ENCODE results near the gene ECM2. TPM values are rescaled to one million over a fixed set of nuclear protein-coding genes. Genes with fewer than 3 reads are reported as not detected.

ECM2 gene
- total and polyA plus RNA-seq, 2 of the 8 experiments (the other 6 are each of a cell fraction or from before 2014, with no cell fraction given), result not detected

DNA sequence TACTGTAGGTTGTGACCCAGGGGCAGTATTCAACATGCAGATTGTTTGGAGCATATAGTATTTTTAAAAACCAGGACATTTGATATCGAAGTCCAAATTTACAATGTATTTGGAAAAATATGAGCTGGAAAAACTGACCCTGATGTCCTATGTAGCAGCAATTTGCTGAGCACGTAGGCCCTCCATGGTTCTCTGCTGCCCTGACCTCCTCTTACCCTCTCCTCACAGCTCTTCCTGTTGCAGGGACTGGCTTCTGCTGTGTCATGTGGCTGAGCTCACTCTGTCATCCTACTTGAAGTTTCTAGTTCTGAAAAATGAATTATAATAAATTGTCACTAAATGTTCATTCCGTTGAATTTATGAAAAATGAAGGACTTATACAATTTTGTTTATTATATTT is 49.4 kb downstream of the ECM2 start:
- DNase-seq (ENCODE audit: low read depth in 1 of 2, low spot score in 2 of 2) (no peak), FAIRE-seq (no peak)
- no peaks in the 10 kb centered on the region for H3K36me3 ChIP-seq (ENCODE audit: control insufficient read depth in 2 of 4, insufficient read depth in 4 of 4, low read length in 3 of 4)
- no peak overlapping the region for H3K18ac ChIP-seq (ENCODE audit: extremely low read depth, low read length)
- no peak overlapping the region for H2AFZ ChIP-seq (ENCODE audit: low read length)
- H3K79me1 ChIP-seq (ENCODE audit: low read depth, low read length), result no peaks in the 10 kb centered on the region; the same call in 1 of the 2 replicates
- H3K4me3 ChIP-seq (ENCODE audit: extremely low read depth in 1 of 4, insufficient read depth in 2 of 4, low read depth in 3 of 4, low read length in 4 of 4), result no peak overlapping the region
- no peak overlapping the region for H3K27ac ChIP-seq (ENCODE audit: low read depth, low read length)
- no peak overlapping the region for H3K56ac ChIP-seq (replicated peaks; ENCODE audit: insufficient read length, low read depth, low read length)
- no peak overlapping the region for H2BK12ac ChIP-seq (ENCODE audit: low read depth, low read length)
- no peak overlapping the region for H2BK120ac ChIP-seq (replicated peaks; ENCODE audit: low read depth, low read length)
- H3K4me1 ChIP-seq (replicated peaks in 1 of 4; ENCODE audit: control insufficient read depth in 3 of 4, insufficient read depth in 4 of 4, low read length in 3 of 4), result no peaks in the 10 kb centered on the region
- no peak overlapping the region for H3K23ac ChIP-seq (ENCODE audit: insufficient read length)
- no peak overlapping the region for H3K4ac ChIP-seq (replicated peaks; ENCODE audit: insufficient read length, low read depth, low read length)
- 87% methylated on average over 3 of the region's 3 CpGs; no CpG with 5 or more reads in 1 of the 2 experiments for WGBS, 2 experiments (ENCODE audit: extremely low coverage in 1 of 2, insufficient coverage in 1 of 2, insufficient read length in 1 of 2, insufficient replicate concordance in 2 of 2, low coverage in 1 of 2, low lambda C conversion rate in 2 of 2, missing lambda C conversion rate in 1 of 2)
- no peaks in the 10 kb centered on the region for H3K23me2 ChIP-seq (ENCODE audit: low read depth, low read length)
- H4K20me1 ChIP-seq (replicated peaks in 1 of 2; ENCODE audit: control insufficient read depth in 1 of 2, insufficient read depth in 2 of 2, low read length in 2 of 2), result no peaks in the 10 kb centered on the region
- no peak overlapping the region for H3K4me2 ChIP-seq (ENCODE audit: insufficient read depth in 1 of 2, low read depth in 2 of 2, low read length in 2 of 2)
- H2AK5ac ChIP-seq (ENCODE audit: low read depth, low read length), result no peak overlapping the region
- H3K9ac ChIP-seq (replicated peaks in 1 of 4; ENCODE audit: extremely low read depth in 1 of 4, low read depth in 3 of 4, low read length in 3 of 4), result no peak overlapping the region
- no peak overlapping the region for H2BK15ac ChIP-seq (ENCODE audit: low read length)
- H4K8ac ChIP-seq (ENCODE audit: extremely low read depth, insufficient read depth, low read length), result no peak overlapping the region
- H2BK20ac ChIP-seq (ENCODE audit: low read length), result no peak overlapping the region
- no peaks in the 10 kb centered on the region for H3K9me3 ChIP-seq (ENCODE audit: insufficient read depth in 2 of 2, low read depth in 1 of 2, low read length in 1 of 2)
- no peaks in the 10 kb centered on the region for H3K79me2 ChIP-seq (ENCODE audit: control insufficient read depth in 1 of 2, insufficient read depth in 2 of 2, low read length in 2 of 2)
- H2BK5ac ChIP-seq (ENCODE audit: low read depth, low read length), result no peak overlapping the region
- CTCF ChIA-PET (ENCODE audit: partially characterized antibody), result interaction anchor here (0.6 to 1.5 kb wide), 2 partner anchors 16 to 31 kb away, joined by 3 to 7 read pairs; no protein-coding TSS in a partner anchor
- no peaks in the 10 kb centered on the region for H3K27me3 ChIP-seq (replicated peaks in 1 of 4; ENCODE audit: control insufficient read depth in 3 of 4, extremely low read depth in 1 of 4, insufficient read depth in 3 of 4, low read length in 3 of 4)
- no peak overlapping the region for H3K14ac ChIP-seq (ENCODE audit: insufficient read length)
- H4K5ac ChIP-seq (ENCODE audit: insufficient read length, low read depth, low read length), result no peak overlapping the region
- POLR2A ChIA-PET (ENCODE audit: partially characterized antibody), result no interaction called here
- H4K91ac ChIP-seq (replicated peaks; ENCODE audit: insufficient read length, low read length), result no peak overlapping the region
- no peak for TF ChIP-seq RXRA (IDR thresholded peaks at IDR 0.05; ENCODE audit: insufficient read depth, low read depth, low read length)
- TF ChIP-seq MAFK (IDR thresholded peaks at IDR 0.05; ENCODE audit: low read depth, low read length), result no peak
- no peak for TF ChIP-seq SIN3A (conservative IDR thresholded peaks at IDR 0.05 in 1 of 2, IDR thresholded peaks at IDR 0.05 in 1 of 2; ENCODE audit: low read depth in 1 of 2, low read length in 2 of 2)
- TF ChIP-seq TAF1 (IDR thresholded peaks at IDR 0.05; ENCODE audit: low read depth, low read length), result no peak
- no peak for TF ChIP-seq SIX5 (IDR thresholded peaks at IDR 0.05; ENCODE audit: low read depth, low read length)
- TF ChIP-seq CEBPB (IDR thresholded peaks at IDR 0.05; ENCODE audit: low read depth, low read length), result no peak
- TF ChIP-seq CBX5 (IDR thresholded peaks at IDR 0.05; ENCODE audit: low read depth, low read length), result no peak
